Glutamatergic neuron (in vitro differentiated cells): ENCODE measurements around the gene COPB2. TPM values are rescaled to one million over a fixed set of nuclear protein-coding genes. Genes with fewer than 3 reads are reported as not detected.
A peak's percentile ranks its signal among the peaks of the same experiment; 100 is the strongest.

Experiments used
- DNase-seq: peaks from one replicate; pipeline ENCODE4 v3.0.0; 2022
- H3K27ac Mint-ChIP-seq: one replicate; pipeline ENCODE4 v1.8.0; 2020; ENCODE audit warnings: mild to moderate bottlenecking, mixed read lengths, inconsistent platforms; ENCODE audit not compliant: unreplicated experiment
- H3K27me3 Mint-ChIP-seq: one replicate; pipeline ENCODE4 v1.8.0; 2020; ENCODE audit warnings: mild to moderate bottlenecking, moderate library complexity, mixed read lengths, inconsistent platforms; ENCODE audit not compliant: unreplicated experiment
- H3K36me3 Mint-ChIP-seq: one replicate; pipeline ENCODE4 v1.8.0; 2020; ENCODE audit warnings: mild to moderate bottlenecking, mixed read lengths, inconsistent platforms; ENCODE audit not compliant: unreplicated experiment
- H3K4me1 Mint-ChIP-seq: one replicate; pipeline ENCODE4 v1.8.0; 2020; ENCODE audit warnings: mild to moderate bottlenecking, low read depth, mixed read lengths, inconsistent platforms; ENCODE audit not compliant: unreplicated experiment
- H3K4me3 Mint-ChIP-seq: one replicate; pipeline ENCODE4 v1.8.0; 2020; ENCODE audit warnings: mild to moderate bottlenecking, mixed read lengths, inconsistent platforms; ENCODE audit not compliant: unreplicated experiment
- H3K9me3 Mint-ChIP-seq: one replicate; pipeline ENCODE4 v1.8.0; 2020; ENCODE audit warnings: mild to moderate bottlenecking, moderate library complexity, mixed read lengths, inconsistent platforms; ENCODE audit not compliant: unreplicated experiment
- CTCF ChIP-seq: fragments of 200-600 bp; sonication (generic); IDR thresholded peaks from one replicate; pipeline ENCODE4 v1.5.0; 2021; ENCODE audit not compliant: partially characterized antibody, unreplicated experiment
- total RNA-seq: library from RNA; stranded (reverse); fragmentation: NEBNext Ultra II Directional; extraction: Animal tissue kit (Norgen Biotek cat#: 25700); gene quantifications from one replicate; pipeline ENCODE4 v1.2.1, GENCODE V29; 2021; ENCODE audit not compliant: unreplicated experiment

Gene COPB2
- total RNA-seq, 1 donor from 2014 or later = 127 TPM

GRCh38 chr3:139353920-139354556, 35.4 kb downstream of the COPB2 start:
- peaks cover 6% of the 10 kb centered on the region for H3K4me1 Mint-ChIP-seq
- H3K36me3 Mint-ChIP-seq = no peaks in the 10 kb centered on the region
- H3K9me3 Mint-ChIP-seq = no peaks in the 10 kb centered on the region
- H3K27ac Mint-ChIP-seq = no peak overlapping the region
- peak; percentile 49 for DNase-seq
- TF ChIP-seq CTCF = peak; percentile 53
- no peaks in the 10 kb centered on the region for H3K27me3 Mint-ChIP-seq
- H3K4me3 Mint-ChIP-seq = no peak overlapping the region

- H3K4me3 Mint-ChIP-seq = no peak overlapping the region
- peaks cover 2% of the 10 kb centered on the region for H3K27me3 Mint-ChIP-seq
- H3K36me3 Mint-ChIP-seq = no peaks in the 10 kb centered on the region
- H3K9me3 Mint-ChIP-seq = peaks cover 2% of the 10 kb centered on the region
- H3K27ac Mint-ChIP-seq = no peak overlapping the region
- no peak for TF ChIP-seq CTCF
- DNase-seq = no peak
- H3K4me1 Mint-ChIP-seq = no peaks in the 10 kb centered on the region
These were observed 42.7 kb downstream of the COPB2 start for GRCh38 chr3:139346771-139347170.

GRCh38 chr3:139343895-139344856, 45.3 kb downstream of the COPB2 start, which contains the start of gene MRPS22:
Gene MRPS22, plus strand, starts transcription at chr3:139344020. Its CDS starts 7 bp downstream, at chr3:139344027.
- DNase-seq = peak; percentile 72
- Mint-ChIP-seq H3K27me3 (peaks cover 6% of the 10 kb centered on the region), H3K36me3 (no peaks in the 10 kb centered on the region), H3K4me3 (peak within 1 kb of the TSS; percentile 39), H3K4me1 (no peaks in the 10 kb centered on the region), H3K9me3 (peaks cover 2% of the 10 kb centered on the region), H3K27ac (no peak within 1 kb of the TSS)
- no peak for TF ChIP-seq CTCF

GRCh38 chr3:139342054-139342453, 47.4 kb downstream of the COPB2 start:
- no peak for DNase-seq
- H3K9me3 Mint-ChIP-seq = peaks cover 2% of the 10 kb centered on the region
- H3K4me1 Mint-ChIP-seq = no peaks in the 10 kb centered on the region
- H3K27me3 Mint-ChIP-seq = peaks cover 6% of the 10 kb centered on the region
- no peak for TF ChIP-seq CTCF
- no peak overlapping the region for H3K27ac Mint-ChIP-seq
- H3K36me3 Mint-ChIP-seq = no peaks in the 10 kb centered on the region
- H3K4me3 Mint-ChIP-seq = no peak overlapping the region

DNA sequence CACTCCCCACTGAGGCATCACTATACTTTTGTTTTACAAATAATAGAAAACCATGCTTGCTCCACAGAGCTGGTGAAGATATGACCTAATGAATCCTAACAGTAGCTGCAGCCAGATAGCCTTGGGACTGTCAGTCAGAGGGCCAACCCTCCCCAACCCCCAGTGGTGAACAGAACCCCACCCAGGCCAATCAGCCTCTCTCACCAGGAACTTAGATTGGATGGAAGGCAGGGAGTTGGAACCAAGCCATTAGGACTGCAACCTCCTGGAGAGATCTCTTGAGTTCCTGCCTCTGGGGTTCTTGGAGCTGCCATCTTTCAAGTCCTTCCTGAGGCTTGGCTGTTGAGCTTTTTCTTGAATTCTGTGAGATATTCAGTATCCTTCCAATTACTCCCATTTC, 48.7 kb downstream of the COPB2 start:
- Mint-ChIP-seq H3K4me3 (no peak overlapping the region), H3K9me3 (peaks cover 2% of the 10 kb centered on the region), H3K4me1 (no peaks in the 10 kb centered on the region), H3K27ac (no peak overlapping the region), H3K36me3 (no peaks in the 10 kb centered on the region), H3K27me3 (peaks cover 6% of the 10 kb centered on the region)
- DNase-seq = no peak
- TF ChIP-seq CTCF = no peak
